HPDE6-E6E7 (cell line): ENCODE data around the gene TIAM2.

Source experiments
- DNase-seq: peaks from one replicate; pipeline ENCODE4 v3.0.0; 2011; ENCODE audit warnings: missing footprints; ENCODE audit errors: extremely low spot score

TIAM2 gene

GRCh38 chr6:155126727-155127439 is 131.8 kb downstream of the TIAM2 start:
- peak; percentile 68 for DNase-seq

GRCh38 chr6:155128977-155129376 is 133.9 kb downstream of the TIAM2 start:
- no peak for DNase-seq

DNA sequence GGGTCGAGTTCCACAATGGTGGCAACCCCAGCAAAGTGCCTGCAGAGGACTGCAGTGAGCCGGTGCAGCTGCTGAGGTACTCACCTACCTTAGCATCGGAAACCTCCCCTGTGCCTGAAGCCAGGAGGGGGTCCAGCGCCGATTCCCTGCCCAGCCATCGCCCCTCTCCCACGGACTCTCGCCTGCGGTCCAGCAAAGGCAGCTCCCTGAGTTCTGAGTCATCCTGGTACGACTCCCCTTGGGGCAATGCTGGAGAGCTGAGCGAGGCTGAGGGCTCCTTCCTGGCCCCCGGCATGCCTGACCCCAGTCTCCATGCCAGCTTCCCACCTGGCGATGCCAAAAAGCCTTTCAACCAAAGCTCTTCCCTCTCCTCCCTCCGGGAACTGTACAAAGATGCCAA is 134.6 kb downstream of the TIAM2 start:
- DNase-seq, result no peak

- no peak for DNase-seq
These were observed 135.2 kb downstream of the TIAM2 start for GRCh38 chr6:155130161-155130853.

GRCh38 chr6:155132617-155133016 is 137.5 kb downstream of the TIAM2 start:
- DNase-seq, result no peak

DNA sequence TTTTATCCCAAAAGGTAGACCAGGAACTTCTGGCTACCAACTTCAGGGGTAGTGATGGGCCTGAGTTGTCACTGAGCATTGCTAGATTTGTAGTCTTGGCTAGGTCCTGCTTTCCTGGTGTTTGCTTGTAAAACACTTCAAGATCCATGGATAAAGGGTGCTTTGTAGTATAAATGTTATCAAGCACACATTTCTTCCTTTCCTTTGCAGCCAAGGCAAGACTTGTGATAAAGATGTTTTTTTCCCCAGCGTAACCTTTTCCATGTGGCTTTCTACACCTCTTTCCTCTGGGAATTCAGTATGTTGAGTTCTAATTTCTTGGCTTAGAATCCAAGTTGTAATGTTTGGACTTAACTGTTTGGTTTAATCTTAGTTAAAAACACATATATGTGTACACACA is 145.9 kb downstream of the TIAM2 start:
- no peak for DNase-seq

DNA sequence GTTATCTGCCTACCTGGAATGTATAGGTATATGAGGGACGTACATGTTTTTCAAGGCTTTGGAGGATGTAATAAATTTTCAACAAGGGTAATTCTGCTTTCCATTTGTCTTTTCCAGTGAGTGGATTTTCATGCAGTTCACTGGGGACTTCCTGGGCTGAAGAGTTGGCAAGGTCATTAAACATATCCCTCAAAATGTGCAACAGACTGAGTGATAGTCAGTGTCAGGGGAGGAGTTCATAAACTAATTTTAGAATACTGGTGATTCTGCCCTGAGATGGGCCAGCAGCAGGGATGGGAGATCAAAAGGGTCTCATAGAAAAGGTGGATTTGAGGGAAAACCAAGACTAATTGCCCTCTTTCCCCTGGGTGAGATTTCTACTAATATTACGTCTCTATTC is 146.4 kb downstream of the TIAM2 start:
- no peak for DNase-seq

DNA sequence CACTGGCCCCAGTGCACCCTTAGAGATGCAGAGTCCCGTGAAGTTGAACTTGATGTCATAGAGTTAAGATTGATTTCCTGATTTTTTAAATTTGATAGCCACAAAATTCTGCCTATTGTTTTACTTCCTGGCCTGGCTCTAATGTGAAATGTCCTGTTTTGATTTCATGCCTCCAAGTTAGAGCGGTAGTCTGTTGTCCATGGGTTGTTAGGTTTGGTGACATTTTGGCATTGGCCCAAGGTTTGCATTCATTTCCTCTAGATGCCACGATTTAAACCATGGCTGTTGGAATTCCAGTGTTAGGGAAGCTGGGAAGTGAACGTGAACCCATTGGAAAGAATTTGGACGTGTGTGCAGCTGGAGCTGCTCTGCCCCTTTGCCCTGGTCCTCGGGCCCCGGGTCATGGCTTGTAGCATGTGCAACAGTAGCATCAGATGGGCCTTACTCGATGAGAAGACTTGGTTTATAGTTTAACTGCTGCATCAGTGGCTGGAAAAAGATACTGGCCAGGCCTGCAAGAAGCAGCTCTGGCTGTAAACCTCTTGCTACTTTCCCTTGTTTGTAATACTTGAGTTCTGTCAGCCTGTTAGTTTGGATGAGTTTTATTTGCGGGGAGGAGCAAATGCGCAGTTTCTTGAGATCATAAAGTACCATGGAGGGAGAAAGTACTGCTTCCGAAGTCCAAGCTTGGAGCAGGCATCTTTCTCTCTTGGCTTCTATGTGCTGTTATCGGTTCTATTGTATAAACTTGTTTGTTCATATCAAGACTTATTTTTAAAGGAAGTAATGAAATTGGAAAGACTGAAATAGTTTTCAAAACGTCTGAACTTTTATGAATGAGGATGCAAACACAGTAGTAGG is 147.3 kb downstream of the TIAM2 start:
- no peak for DNase-seq

DNA sequence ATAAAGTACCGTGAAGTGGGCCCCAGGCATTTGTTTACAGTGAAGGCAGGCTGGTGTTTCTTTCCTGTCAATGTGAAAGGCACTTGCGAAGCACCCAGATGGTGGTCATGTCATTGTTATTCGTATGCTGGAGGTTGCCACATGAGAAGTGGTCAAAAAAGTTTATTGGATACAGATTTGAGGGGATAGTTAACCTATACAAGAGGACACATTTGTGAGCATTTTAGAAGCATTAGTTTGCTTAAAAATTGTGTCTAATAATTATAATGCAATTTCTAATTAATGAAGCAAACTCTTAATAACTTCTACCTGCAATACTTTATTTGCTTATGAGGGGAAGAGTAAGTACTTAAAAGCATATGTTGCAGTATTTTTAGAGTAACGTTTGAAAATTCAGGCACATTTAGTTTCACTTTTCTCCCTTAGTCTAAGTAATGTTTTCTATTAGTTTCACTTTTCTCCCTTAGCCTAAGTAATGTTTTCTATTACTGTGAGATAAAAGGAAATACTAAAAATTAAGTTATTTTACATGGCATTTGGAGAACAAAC is 148.0 kb downstream of the TIAM2 start:
- DNase-seq, result no peak

DNA sequence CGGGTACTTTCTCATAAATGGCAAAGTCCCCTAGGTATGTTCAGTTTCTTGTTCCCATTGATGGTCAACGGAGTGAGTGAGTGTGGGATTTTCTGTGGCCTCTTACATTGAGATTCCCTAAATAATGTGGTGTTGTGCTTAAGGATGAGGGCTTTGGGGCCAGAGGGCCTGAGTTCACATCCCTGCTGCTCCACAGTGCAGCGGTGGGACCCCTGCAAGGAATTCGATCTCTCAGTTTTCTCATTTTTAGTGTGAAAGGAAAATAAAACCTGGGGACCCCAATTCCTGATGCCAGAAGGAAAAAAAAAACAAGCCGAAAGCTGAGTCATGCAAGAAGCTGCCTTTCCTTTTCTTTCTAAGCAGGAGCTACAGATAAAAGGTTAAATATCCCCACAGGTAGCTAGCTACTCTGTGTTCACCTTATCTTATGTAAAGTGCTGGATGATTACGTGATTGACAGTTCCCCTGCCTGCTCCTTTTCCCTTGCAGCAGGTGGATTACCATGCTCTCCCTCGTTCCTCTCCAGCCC is 148.5 kb downstream of the TIAM2 start:
- no peak for DNase-seq

DNA sequence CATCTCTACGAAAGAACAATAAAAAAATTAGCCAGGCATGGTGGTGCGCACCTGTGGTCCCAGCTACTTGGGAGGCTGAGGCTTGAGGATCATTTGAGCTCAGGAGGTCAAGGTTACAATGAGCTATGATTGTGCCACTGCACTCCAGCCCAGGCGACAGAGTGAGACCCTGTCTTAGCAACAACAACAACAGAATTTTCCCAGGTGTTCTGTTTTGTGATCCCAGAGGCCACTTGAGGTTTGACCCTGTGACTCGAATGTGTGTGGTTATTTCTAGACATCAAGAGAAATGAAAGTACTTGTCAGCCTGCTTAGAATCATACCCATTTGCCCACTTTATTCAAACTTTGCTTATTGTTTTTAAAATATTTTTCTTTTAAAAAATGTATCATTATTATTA is 151.1 kb downstream of the TIAM2 start:
- no peak for DNase-seq

- DNase-seq, result no peak
These were observed 153.0 kb downstream of the TIAM2 start for GRCh38 chr6:155147958-155148663.

DNA sequence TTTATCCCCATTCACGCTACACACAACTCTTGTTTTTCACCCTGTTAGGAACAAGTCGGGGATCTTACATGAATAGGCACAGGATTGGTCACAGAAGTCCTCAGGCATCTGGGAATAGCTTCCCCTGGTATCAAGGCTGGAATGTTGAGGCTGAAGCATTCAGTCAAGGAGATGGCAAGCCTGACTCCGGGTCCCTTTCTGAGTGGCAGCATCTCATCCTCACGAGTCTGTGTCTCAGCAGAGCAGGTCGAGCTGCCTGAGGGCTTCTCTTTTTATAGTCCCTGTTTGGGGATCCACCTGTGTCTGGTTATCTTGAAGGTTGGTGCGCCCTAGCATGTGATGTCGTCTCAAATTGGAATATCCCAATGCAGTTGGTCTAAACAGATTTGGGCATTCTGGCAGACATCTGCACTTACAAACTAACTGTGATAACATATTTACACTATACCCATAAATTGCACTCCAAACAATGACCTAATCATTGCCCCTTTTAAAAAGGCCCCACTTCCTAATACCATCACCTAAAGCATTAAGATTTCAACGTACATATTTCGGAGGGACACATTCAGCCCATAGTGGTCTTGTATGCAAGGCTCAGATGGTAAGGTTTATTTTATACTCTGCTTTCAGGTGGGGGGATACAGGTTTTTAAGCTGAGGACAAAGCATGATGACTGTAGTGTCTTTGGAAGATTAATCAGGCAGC is 156.0 kb downstream of the TIAM2 start:
- no peak for DNase-seq

DNA sequence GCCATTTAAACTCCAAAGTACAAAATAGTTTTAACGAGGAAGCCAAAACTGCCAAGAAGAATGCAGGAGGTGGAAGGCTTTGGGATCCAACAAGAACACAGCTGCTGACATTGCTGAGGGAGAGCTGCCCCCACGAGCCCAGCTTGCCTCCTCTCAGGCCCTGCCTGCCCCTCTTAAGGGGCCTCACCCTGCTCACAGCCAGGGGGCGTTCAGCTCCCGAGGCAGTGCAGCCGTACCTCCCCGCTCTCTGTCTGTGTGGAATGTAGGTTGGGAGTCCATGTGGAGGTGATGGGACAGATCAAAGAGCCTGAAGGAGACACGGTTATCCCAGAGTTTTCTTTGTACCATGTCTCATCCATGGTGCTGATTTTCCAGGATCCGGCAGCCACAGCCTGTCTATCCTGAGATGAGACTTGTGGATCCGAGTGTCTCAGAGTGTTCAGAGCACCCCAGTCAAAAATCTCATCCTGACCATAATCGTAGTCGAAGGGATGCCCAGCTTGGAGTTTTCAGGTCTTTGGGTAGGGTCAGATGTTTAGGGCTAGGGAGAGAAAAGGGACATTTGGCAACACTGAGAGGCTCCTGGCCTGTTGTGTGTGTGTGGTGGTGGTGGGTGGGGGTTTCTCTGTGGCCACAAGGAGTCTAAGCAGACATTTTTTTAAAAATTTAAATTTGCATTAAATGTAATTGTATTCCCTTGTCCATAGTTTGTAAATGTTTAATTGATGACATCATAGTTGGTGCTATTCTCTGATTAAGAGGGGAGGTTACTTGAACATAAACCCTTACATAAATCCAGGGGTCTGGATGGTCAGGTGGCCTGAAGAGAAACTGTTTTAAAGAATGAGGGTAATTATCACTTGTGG is 157.3 kb downstream of the TIAM2 start:
- DNase-seq, result no peak

GRCh38 chr6:155154158-155154830 is 159.2 kb downstream of the TIAM2 start:
- peak; percentile 52 for DNase-seq

DNA sequence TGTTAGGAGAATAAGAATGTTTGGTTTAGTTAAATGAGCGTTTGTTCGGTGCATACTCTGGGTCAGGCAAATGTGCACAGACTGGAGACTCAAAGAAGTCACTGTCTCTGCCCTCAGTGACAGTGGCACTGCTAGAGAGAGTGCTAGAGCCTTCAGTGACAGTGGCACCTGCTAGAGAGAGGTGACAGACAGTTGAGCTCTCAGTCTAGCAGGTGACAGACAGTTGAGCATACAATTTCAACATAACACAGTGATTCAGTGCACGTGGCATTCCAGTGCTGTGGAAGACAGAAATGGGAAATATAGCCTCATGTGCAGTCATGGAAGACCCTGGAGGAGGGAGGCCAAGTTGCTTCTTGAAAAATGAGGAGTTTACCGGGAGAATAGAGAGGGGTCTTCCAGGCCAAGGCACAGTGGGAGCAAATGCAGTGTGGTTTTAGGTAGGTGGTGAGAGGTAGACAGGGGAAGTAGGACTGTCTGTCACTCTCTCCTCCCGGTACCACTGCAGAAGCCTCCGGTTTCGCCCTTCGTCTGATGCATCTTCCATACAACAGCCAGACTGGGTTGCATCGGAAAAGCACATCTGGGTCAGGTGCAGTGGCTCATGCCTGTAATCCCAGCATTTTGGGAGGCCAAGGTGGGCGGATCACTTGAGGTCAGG is 160.8 kb downstream of the TIAM2 start:
- DNase-seq, result no peak

DNA sequence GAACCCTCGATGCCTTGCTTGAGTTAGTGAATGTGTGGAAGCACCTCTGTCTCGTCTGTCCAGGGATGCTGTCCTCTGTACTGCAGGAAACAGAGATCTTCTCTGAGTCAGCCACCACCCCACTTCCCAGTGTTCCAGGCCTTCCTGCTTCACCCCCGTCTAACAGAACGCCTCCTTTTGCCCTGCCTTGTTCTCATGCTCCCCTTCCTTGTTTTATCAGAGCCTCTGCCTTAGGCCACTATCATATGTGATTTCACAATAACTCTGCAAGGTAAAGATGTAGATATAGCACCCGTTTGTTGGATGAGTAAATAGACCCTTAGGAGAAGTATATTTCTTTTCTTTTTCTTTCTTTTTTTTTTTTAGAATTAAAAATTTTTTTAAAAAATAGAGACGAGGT is 162.0 kb downstream of the TIAM2 start:
- peak; percentile 20 for DNase-seq

- peak; percentile 28 for DNase-seq
These were observed 163.1 kb downstream of the TIAM2 start for GRCh38 chr6:155158030-155158843.
